Measurements from ENCODE around the gene ICAM1. TPM values are rescaled to one million over a fixed set of nuclear protein-coding genes. Genes with fewer than 3 reads are reported as not detected.

The ICAM1 gene
- total and polyA plus RNA-seq, 2 of the 13 experiments (the other 11 are each of a cell fraction or from before 2014, with no cell fraction given), result 37.9 to 98.4 TPM

DNA sequence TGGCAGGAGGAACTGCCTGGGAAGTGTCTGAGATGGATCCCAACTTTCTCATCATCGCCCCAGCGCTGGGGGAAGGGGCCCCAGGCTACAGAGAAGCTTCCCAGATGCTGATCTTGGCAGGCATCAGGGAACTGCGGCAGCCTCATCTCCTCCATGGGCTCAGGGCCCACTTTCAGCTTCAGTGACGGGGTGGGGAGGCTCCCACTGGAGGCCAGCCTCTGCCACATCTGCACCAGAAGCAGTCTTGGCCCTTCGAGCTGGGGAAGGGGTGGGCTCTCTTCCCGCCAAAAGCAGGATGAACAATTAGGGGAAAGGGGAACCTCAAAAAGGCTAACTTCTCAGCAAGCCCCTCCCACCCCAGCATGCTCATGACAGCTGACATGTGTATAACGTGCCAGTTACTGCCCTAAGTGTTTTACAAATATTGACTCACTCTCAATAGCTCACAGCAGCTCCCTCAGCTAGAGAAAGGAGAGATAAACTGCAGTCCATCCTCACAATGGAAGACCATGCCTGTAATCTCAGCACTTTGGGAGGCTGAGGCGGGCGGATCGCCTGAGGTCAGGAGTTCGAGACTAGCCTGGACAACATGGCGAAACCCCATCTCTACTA lies 32.6 kb upstream of the ICAM1 start (continued):
- TF ChIP-seq ZBTB39 (CRISPR knock-in tag; IDR thresholded peaks at IDR 0.05) (no peak), ZNF550 (CRISPR knock-in tag; IDR thresholded peaks at IDR 0.05; ENCODE audit: borderline replicate concordance) (no peak), ZNF337 (CRISPR knock-in tag; IDR thresholded peaks at IDR 0.05; ENCODE audit: borderline replicate concordance, low read depth) (no peak), ZNF362 (CRISPR knock-in tag; IDR thresholded peaks at IDR 0.05; ENCODE audit: borderline replicate concordance) (0 out of 2 replicates have a peak, but pooled peaks have one; percentile 11), CREB1 (IDR thresholded peaks at IDR 0.05) (no peak), CREB1 (CRISPR knock-in tag; IDR thresholded peaks at IDR 0.05) (peak; percentile 51; the same call in 1 of the 2 replicates), ZNF12 (CRISPR knock-in tag; IDR thresholded peaks at IDR 0.05) (peak; percentile 41; the same call in 1 of the 2 replicates), YEATS2 (CRISPR knock-in tag; IDR thresholded peaks at IDR 0.05; ENCODE audit: borderline replicate concordance) (peak; percentile 61; the same call in 1 of the 2 replicates), ZZZ3 (CRISPR knock-in tag; IDR thresholded peaks at IDR 0.05; ENCODE audit: borderline replicate concordance) (no peak), ARID5B (CRISPR knock-in tag; IDR thresholded peaks at IDR 0.05) (peak; percentile 75), ZNF317 (CRISPR knock-in tag; IDR thresholded peaks at IDR 0.05) (no peak), KDM5B (CRISPR knock-in tag; IDR thresholded peaks at IDR 0.05; ENCODE audit: borderline replicate concordance) (peak; percentile 37; the same call in 1 of the 2 replicates), MED1 (CRISPR knock-in tag; IDR thresholded peaks at IDR 0.05) (peak; percentile 59), NR2F2 (IDR thresholded peaks at IDR 0.05; ENCODE audit: borderline replicate concordance, low read depth) (no peak), ZNF431 (CRISPR knock-in tag; IDR thresholded peaks at IDR 0.05; ENCODE audit: borderline replicate concordance, low read depth) (peak; percentile 56; the same call in 1 of the 2 replicates), EEA1 (CRISPR knock-in tag; IDR thresholded peaks at IDR 0.05; ENCODE audit: borderline replicate concordance) (no peak), SUZ12 (IDR thresholded peaks at IDR 0.05; ENCODE audit: low read depth, low read length) (no peak), ZFP36L2 (CRISPR knock-in tag; IDR thresholded peaks at IDR 0.05) (no peak), ZNF430 (CRISPR knock-in tag; IDR thresholded peaks at IDR 0.05) (0 out of 2 replicates have a peak, but pooled peaks have one; percentile 44), HNRNPUL1 (IDR thresholded peaks at IDR 0.05; ENCODE audit: low read depth, low read length) (no peak), ZNF501 (CRISPR knock-in tag; IDR thresholded peaks at IDR 0.05) (0 out of 2 replicates have a peak, but pooled peaks have one; percentile 11)
- TF ChIP-seq, protein P1, sequence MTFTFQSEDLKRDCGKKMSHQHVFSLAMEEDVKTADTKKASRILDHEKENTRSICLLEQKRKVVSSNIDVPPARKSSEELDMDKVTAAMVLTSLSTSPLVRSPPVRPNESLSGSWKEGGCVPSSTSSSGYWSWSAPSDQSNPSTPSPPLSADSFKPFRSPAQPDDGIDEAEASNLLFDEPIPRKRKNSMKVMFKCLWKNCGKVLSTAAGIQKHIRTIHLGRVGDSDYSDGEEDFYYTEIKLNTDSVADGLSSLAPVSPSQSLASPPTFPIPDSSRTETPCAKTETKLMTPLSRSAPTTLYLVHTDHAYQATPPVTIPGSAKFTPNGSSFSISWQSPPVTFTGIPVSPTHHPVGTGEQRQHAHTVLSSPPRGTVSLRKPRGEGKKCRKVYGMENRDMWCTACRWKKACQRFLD (CRISPR knock-in tag; IDR thresholded peaks at IDR 0.05; ENCODE audit: borderline replicate concordance), result no peak

All from HepG2 (cell line).